H7 (cell line): ENCODE data around the gene RNF113B. TPM values are rescaled to one million over a fixed set of nuclear protein-coding genes. Genes with fewer than 3 reads are reported as not detected.

Experiments
- DNase-seq: peaks from one replicate; pipeline ENCODE4 v3.0.0; 2012
- H3K27me3 ChIP-seq: 2 replicates; pipeline ENCODE4 v1.6.0; 2011; ENCODE audit warnings: mild to moderate bottlenecking, low read length; ENCODE audit not compliant: control insufficient read depth, insufficient read depth
- H3K36me3 ChIP-seq: replicated peaks from 2 replicates; pipeline ENCODE4 v1.5.1; 2011; ENCODE audit warnings: low read length; ENCODE audit not compliant: control insufficient read depth, insufficient read depth
- H3K4me3 ChIP-seq: 2 replicates; pipeline ENCODE4 v1.5.1; 2011; ENCODE audit warnings: low read depth, mild to moderate bottlenecking, control low read depth, low read length, moderate library complexity; ENCODE audit not compliant: insufficient read depth
- total RNA-seq: library from RNA; depleted of rRNA; stranded (reverse); fragments of >200 nt; shearing (Covaris generic); gene quantifications from 2 replicates; pipeline ENCODE4 v1.2.3, GENCODE V29; 2014

RNF113B gene
- total RNA-seq, 1 experiment from 2014 or later = not detected

DNA sequence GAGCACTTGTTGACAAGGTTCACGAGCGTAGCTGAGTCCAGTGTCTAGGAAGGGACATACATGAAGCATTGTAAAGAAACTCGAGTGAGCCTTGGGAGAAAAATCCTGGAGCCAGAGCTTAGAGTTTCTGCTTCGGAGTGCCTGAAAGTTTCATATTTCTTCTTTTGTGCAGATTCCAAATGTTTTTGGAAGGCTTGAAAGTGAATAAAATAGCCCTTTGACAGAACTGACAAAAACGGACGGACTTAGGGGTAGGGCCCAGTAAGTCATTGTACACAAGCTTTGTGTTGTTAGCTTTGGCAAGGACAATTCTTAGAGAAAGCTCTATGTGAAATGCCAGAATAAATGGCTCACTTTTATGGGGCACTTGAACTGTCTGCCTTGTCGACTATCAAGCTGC lies 2.8 kb downstream of the RNF113B start:
- DNase-seq = no peak

DNA sequence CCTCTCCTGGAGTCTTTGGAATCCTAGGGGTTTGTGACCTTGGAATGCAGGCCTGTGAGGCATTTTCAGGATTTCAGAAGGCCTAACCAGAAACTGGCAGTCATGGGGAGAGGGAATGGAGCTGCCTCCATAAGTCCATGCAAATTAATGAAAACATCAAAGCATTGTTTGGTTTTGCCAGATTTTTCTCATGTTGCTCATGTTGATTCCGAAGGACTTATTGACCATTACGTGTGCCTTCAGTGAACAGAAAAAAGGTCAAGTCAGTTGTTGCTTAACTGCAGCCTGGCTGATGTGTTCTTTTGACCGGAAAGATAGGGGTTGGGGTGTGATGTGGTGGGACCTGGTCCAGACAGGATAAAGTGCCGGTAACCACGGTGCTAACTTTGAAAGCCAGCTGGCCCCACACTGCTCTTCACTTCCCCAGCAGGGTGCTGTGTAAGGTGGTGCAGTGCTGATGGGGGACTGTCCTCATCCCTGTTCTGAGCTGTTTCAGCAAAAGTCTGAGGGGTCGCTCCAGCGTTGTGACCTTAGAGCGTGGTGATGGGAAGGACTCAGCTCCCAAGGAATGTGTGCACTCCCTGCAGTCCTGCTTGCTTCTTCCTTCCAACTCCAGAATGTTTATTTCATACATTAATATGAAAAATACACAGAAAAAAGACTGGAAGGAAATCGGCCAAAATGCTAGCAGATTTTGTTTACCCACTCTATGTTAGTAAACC lies 3.5 kb downstream of the RNF113B start:
- no peaks in the 10 kb centered on the region for H3K36me3 ChIP-seq
- H3K27me3 ChIP-seq = no peaks in the 10 kb centered on the region
- DNase-seq = peak; percentile 52
- no peak overlapping the region for H3K4me3 ChIP-seq

More for the DNA sequence above, 2.8 kb downstream of the RNF113B start:
- no peaks in the 10 kb centered on the region for H3K36me3 ChIP-seq
- H3K4me3 ChIP-seq = no peak overlapping the region
- H3K27me3 ChIP-seq = no peaks in the 10 kb centered on the region

DNA sequence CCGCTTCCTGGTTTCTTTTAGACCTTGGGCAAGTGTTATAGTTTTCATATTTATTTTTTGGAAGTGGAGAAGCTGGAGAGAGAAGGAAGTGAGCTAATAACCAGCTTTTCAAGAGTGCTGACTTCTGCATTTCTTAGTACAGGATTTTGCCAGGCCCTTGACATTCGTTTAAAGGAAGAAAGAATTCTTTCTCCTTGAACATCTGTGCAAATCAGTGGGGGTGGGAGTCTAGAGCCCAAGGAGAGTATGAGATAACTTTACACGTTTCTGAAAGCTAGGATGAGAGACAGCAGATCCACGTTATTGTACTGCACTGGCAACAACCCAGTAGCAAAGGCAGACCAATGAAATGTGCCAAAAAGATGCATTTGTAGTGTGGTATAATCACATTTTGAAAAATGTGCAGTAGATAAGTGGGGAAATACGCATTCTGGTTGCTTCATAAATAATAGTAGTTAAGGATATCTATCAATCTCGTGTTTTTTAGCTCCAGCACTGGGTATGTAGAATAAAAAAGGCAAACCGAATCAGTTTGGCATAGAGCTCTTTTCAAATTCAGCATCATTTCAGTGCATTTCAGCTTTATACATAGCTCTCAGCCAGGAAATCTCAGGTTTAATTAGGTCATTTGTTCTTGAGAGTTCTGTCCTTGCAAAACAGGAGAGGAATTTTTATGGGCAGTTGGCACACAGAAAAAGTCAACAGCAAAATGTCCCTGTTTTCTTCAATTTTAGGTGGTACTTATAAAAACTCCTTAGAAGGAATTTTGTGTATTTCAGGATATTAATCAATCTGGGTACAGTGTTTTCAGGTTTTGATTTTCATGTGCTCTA lies 4.3 kb downstream of the RNF113B start:
- H3K27me3 ChIP-seq = no peaks in the 10 kb centered on the region
- H3K36me3 ChIP-seq = no peaks in the 10 kb centered on the region
- no peak overlapping the region for H3K4me3 ChIP-seq
- no peak for DNase-seq

DNA sequence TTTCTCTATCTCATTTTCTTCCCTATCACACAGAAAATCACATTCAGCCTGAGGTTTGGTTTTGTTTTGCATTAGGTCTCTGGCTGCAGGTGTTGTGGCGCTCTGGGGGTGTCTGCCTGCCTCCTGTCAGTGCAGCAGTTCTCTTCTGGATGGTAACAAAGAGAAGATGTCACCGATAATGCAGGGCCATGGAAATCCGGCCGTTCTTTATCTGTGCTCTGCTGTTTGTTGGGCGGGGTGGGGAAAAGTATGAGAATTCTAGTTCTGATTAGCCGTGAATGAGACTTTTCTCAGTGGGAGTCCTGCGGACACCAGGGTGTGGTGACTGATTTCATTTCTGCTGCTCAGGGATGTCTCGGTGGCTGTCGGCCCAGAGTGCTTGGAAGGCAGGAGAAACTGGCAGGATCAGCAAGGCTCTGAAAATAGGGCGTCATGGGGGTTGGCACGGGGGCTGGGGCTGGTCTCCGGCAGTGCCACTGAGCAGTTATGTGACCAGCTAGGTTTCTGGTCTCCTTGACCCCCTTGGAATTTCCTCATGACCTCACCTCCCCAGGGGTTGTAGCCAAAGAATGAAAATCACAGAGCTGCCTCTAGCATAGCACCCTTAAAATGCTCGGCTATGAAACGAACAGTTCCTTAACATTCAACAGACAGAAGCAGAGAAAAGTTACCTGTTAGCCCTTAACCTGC lies 5.0 kb downstream of the RNF113B start:
- Histone ChIP-seq H3K36me3 (no peaks in the 10 kb centered on the region), H3K4me3 (no peak overlapping the region), H3K27me3 (no peaks in the 10 kb centered on the region)
- DNase-seq = peak; percentile 30

DNA sequence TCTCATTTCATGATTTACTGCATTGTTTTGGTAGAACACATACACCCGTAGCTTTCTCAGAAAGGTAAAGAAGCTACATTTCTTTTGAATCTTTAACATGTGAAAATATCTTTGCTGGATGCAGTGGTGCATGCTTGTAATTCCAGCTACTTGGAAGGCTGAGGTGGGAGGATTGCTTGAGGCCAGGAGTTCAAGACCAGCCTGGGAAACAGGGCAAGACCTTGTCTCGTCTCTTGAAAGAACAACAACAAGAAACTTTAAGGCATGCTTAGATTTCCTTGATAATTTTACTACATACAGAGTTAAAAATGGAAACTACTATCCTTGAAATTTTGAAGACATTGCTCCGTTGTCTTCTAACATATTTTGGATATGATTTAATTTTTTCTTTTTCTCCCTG lies 7.7 kb downstream of the RNF113B start:
- no peak for DNase-seq
- Histone ChIP-seq H3K36me3 (no peaks in the 10 kb centered on the region), H3K4me3 (no peak overlapping the region), H3K27me3 (no peaks in the 10 kb centered on the region)

DNA sequence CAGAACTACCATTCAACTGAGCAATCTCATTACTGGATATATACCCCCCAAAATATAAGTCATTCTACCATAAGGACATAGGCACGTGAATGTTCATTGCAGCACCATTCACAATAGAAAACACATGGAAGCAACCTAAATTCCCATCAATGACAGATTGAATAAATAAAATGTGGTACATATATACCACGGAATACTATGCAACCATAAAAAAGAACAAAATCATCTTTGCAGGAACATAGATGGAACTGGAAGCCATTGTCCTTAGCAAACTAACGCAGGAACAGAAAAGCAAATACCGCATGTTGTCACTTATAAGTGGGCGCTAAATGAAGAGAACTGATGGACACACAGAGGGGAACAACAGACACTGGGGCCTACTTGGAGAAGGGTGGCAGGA lies 14.1 kb downstream of the RNF113B start:
- no peak overlapping the region for H3K4me3 ChIP-seq
- no peak for DNase-seq
- no peaks in the 10 kb centered on the region for H3K36me3 ChIP-seq
- no peaks in the 10 kb centered on the region for H3K27me3 ChIP-seq

DNA sequence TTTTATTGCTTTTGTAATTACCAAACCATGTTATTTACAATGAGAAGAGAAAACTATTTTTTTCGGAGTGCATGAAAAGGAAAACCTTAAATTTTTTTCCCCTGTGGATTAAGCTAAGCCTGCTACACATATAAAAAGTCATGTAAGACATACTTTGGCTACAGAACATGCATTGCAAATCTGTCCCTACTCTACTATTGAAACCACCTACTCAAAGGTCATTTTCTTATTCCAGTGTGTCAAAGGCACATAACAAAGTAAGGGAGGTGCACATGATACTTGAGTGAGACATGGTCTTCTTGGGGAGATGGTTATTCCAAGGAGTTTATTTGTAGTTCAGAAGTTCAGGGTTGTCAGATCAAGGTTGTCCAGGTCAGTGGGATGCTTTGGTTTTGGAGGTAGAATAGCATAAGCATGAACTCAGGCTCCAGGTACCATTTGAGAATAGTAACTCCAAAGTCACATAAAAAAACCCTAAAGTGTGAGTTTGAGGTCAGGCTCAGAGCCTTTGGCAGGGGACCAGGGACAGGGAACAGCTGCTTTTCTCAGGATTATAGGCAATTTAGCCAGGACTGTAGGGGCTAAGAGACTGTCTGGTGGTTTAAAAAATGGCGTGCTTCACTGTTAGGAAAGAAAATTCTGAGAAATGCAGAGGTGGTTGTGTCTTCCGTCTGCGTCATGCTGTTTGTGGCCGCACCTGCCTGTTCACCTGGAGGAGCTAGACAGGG lies 18.7 kb downstream of the RNF113B start:
- Histone ChIP-seq H3K27me3 (no peaks in the 10 kb centered on the region), H3K36me3 (no peaks in the 10 kb centered on the region), H3K4me3 (no peak overlapping the region)
- DNase-seq = no peak

DNA sequence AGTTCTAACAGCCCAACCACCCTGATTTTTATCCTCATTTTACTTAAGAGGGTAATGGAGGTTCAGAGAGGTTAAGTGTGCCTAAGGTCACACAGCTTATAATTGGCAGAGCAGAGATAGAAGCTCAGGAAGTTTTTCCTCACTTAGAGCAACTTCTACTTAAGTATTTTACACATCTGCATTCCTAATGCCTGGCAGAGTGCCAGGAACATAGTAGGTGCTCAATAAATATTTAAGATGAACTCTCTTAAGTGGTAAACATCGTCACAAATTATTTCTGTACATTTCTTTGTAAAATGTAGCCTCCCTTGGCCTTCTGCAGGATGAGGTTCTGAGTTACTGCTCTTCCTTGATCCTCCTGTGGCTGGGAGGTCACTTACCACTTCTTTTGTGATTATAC lies 19.5 kb downstream of the RNF113B start:
- Histone ChIP-seq H3K36me3 (no peaks in the 10 kb centered on the region), H3K4me3 (no peak overlapping the region)
- no peak for DNase-seq

DNA sequence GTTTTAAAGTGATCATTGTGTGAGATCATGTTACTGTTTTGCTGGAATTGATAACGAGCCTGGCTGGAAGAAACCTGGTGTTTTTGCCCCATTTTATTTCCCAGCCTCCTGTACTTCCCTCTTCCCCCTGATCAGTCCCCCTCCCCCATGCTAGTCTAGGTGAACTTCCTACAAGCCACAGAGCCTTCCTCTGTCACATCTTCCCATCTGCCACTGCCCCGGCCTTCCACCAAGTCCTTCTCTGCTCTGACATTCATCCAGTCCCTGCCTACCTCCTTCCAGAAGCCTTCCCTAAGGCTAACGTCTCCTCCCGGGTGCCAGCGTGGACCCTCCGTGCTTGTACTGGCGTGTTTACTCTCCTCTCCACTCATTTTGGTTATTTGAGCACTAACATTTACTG lies 19.9 kb downstream of the RNF113B start:
- H3K27me3 ChIP-seq = no peaks in the 10 kb centered on the region
- DNase-seq = no peak
- no peak overlapping the region for H3K4me3 ChIP-seq
- H3K36me3 ChIP-seq = no peaks in the 10 kb centered on the region

More for the DNA sequence above, 19.5 kb downstream of the RNF113B start:
- H3K27me3 ChIP-seq = no peaks in the 10 kb centered on the region

DNA sequence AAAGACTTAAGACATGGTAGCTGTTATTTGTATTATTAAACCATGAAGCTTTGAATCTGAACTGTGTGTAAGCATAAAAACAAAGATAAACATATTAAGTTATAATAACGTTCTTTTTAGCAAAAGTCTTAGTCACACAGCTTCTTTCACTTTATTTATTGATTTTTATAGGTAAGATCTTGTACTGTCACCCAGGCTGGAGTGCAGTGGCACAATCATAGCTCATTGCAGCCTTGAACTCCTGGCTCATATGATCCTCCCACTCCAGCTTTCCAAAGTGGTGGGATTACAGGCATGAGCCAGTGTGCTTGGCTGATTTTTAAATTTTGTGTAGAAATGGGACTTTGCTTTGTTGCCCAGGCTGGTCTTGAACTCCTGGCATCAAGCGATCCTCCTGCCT lies 20.8 kb downstream of the RNF113B start:
- Histone ChIP-seq H3K4me3 (no peak overlapping the region), H3K27me3 (no peaks in the 10 kb centered on the region), H3K36me3 (no peaks in the 10 kb centered on the region)
- DNase-seq = no peak

DNA sequence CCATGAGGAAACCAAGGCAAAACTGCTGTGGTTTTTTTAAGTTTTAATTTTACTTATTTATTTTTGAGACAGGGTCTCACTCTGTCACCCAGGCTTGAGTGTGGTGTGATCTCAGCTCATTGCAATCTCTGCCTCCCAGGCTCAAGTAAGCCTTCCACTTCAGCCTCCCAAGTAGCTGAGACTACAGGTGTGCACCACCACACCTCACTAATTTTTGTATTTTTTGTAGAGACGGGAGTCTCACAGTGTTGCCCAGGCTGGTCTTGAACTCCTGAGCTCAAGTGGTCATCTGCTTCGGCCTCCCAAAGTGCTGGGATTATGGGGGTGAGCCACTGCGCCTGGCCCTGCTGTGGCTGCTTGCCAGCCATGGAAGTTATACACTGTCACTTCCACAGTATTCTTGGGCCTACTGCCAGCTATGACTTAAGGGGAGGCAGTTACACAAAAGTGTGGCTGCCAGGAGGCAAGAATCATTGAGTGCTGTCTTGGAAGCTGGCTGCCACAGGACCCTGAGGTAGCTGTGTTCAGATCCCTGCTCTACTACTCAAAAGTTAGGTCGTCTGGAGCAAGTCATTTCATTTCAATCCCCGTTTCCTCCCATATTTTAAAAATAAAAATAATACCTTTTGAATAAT lies 21.5 kb downstream of the RNF113B start:
- Histone ChIP-seq H3K4me3 (no peak overlapping the region), H3K36me3 (no peaks in the 10 kb centered on the region), H3K27me3 (no peaks in the 10 kb centered on the region)
- DNase-seq = no peak

DNA sequence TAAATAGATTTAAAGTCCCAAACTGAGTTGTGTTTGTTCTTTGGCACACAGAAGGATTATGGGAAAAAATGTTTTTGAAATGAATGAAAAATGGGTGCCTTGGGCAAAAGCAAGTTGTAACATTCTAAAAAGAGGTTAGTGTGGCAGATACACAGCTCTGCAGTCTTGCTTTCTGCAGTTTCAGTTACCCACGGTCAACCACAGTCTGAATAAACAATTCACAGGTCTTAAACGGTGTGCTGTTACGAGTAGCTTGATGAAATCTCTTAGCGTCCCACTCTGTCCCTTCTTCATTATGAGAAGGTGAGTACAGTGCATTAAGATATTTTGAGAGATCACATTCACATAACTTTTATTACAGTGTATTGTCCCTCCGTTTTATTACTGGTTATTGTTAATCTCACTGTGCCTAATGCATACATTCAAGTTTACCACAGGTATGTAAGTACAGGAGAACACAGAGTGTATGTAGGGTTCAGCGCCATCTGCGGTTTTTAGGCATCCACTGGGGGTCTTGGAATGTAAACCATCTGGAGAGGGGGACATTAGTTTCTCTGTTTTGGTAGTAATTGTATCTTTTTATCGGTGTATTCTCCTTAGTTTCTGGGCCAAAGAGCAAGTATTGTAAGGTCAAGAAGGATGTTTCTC lies 26.1 kb downstream of the RNF113B start:
- Histone ChIP-seq H3K4me3 (no peak overlapping the region), H3K36me3 (no peaks in the 10 kb centered on the region), H3K27me3 (no peaks in the 10 kb centered on the region)
- DNase-seq = no peak

DNA sequence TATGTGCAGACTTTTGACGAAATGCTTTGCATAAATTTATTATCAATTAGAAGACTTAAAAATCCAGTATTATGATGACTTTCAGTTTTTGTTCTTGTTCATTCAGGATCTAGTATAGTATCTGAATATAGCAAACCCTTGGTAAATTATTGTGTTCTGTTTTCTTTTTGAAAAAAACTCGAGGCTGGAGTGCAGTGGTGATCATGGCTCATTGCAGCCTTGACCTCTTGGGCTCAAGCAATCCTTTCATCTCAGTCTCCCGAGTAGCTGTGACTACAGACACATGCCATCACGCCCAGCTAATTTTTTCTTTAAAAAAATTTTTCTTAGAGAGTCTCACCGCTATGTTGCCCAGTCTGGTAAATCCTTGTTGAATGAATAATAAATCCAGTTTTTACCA lies 29.5 kb downstream of the RNF113B start:
- Histone ChIP-seq H3K36me3 (no peaks in the 10 kb centered on the region), H3K4me3 (no peak overlapping the region), H3K27me3 (peaks cover 1% of the 10 kb centered on the region)

More for the DNA sequence above, 29.5 kb downstream of the RNF113B start:
- DNase-seq = no peak
